ENCODE results near the gene NLGN3.

- TF ChIP-seq MAX (IDR thresholded peaks at IDR 0.05; ENCODE audit: insufficient read depth, insufficient read length) = no peak
- no peak for TF ChIP-seq CTCF (IDR thresholded peaks at IDR 0.05; ENCODE audit: extremely low read depth in 1 of 2, insufficient read depth in 1 of 2, low read depth in 1 of 2, low read length in 2 of 2)
- TF ChIP-seq POLR2AphosphoS5 (IDR thresholded peaks at IDR 0.05; ENCODE audit: insufficient read depth, low read depth, low read length) = no peak
- no peak for TF ChIP-seq POLR2A (IDR thresholded peaks at IDR 0.05; ENCODE audit: low read depth, low read length)
- TF ChIP-seq EZH2 (IDR thresholded peaks at IDR 0.05; ENCODE audit: borderline replicate concordance, low read depth, low read length, severe bottlenecking) = no peak
- TF ChIP-seq MYC (IDR thresholded peaks at IDR 0.05; ENCODE audit: low read depth, low read length) = no peak
These were observed 43.8 kb upstream of the NLGN3 start for GRCh38 chrX:71100581-71101505.
